ENCODE results near the gene XIRP2. TPM values are rescaled to one million over a fixed set of nuclear protein-coding genes. Genes with fewer than 3 reads are reported as not detected.

XIRP2 gene
- total RNA-seq, 2 donors from 2014 or later = 42.8 to 43.7 TPM

GRCh38 chr2:167190053-167190452 lies 301.8 kb downstream of the XIRP2 start:
- H3K4me1 ChIP-seq = peaks cover 0 to 23% of the 10 kb centered on the region in 2 donors
- no peak for DNase-seq (ENCODE audit: low spot score)
- H3K9me3 ChIP-seq = no peaks in the 10 kb centered on the region
- H3K27me3 ChIP-seq = no peaks in the 10 kb centered on the region
- peak overlapping the region; percentile 41 to 81 for H3K27ac ChIP-seq
- H3K4me3 ChIP-seq = peak overlapping the region in 1 of 2 donors; percentile 10
- no peaks in the 10 kb centered on the region for H3K36me3 ChIP-seq
- no peak for TF ChIP-seq CTCF (IDR thresholded peaks at IDR 0.05)

- TF ChIP-seq CTCF (IDR thresholded peaks at IDR 0.05) = no peak
Observed at GRCh38 chr2:167191588-167191987, 303.3 kb downstream of the XIRP2 start.

GRCh38 chr2:167192833-167193232 lies 304.6 kb downstream of the XIRP2 start:
- no peaks in the 10 kb centered on the region for H3K36me3 ChIP-seq
- H3K4me1 ChIP-seq = peaks cover 0 to 34% of the 10 kb centered on the region in 2 donors
- H3K4me3 ChIP-seq = no peak overlapping the region
- no peaks in the 10 kb centered on the region for H3K9me3 ChIP-seq
- DNase-seq (ENCODE audit: low spot score) = no peak
- H3K27ac ChIP-seq = peak overlapping the region in 1 of 2 donors; percentile 55
- no peak for TF ChIP-seq CTCF (IDR thresholded peaks at IDR 0.05)
- H3K27me3 ChIP-seq = no peaks in the 10 kb centered on the region

More at GRCh38 chr2:167191588-167191987, 303.3 kb downstream of the XIRP2 start:
- no peaks in the 10 kb centered on the region for H3K27me3 ChIP-seq
- H3K36me3 ChIP-seq = no peaks in the 10 kb centered on the region
- no peaks in the 10 kb centered on the region for H3K9me3 ChIP-seq
- peak overlapping the region in 1 of 2 donors; percentile 55 for H3K27ac ChIP-seq
- H3K4me1 ChIP-seq = peaks cover 0 to 26% of the 10 kb centered on the region in 2 donors
- no peak for DNase-seq (ENCODE audit: low spot score)
- no peak overlapping the region for H3K4me3 ChIP-seq

- Histone ChIP-seq H3K27ac (peak overlapping the region; percentile 45 to 84), H3K9me3 (no peaks in the 10 kb centered on the region), H3K27me3 (no peaks in the 10 kb centered on the region), H3K36me3 (no peaks in the 10 kb centered on the region), H3K4me1 (peaks cover 0 to 22% of the 10 kb centered on the region in 2 donors), H3K4me3 (peak overlapping the region in 1 of 2 donors; percentile 4)
- no peak for TF ChIP-seq CTCF (IDR thresholded peaks at IDR 0.05)
- DNase-seq (ENCODE audit: low spot score) = no peak
Observed at GRCh38 chr2:167196461-167197252, 308.4 kb downstream of the XIRP2 start.

- Histone ChIP-seq H3K36me3 (no peaks in the 10 kb centered on the region), H3K4me3 (no peak overlapping the region), H3K9me3 (no peaks in the 10 kb centered on the region), H3K27me3 (no peaks in the 10 kb centered on the region), H3K4me1 (peaks cover 0 to 19% of the 10 kb centered on the region in 2 donors), H3K27ac (peak overlapping the region; percentile 45 to 84)
- no peak for DNase-seq (ENCODE audit: low spot score)
- no peak for TF ChIP-seq CTCF (IDR thresholded peaks at IDR 0.05)
Observed at GRCh38 chr2:167198009-167198408, 309.7 kb downstream of the XIRP2 start.
